H1 (cell line): Measurements from ENCODE around the gene HYAL1. TPM values are rescaled to one million over a fixed set of nuclear protein-coding genes. Genes with fewer than 3 reads are reported as not detected.

Experiments used
- CTCF ChIA-PET: fragments of 300-600 bp; sonication (Branson Sonifier 250); formaldehyde crosslinking; loops from one replicate; lab custom pipeline; 2021; ENCODE audit not compliant: partially characterized antibody; lab: Charles Lee
- POLR2A ChIA-PET: fragments of 300-600 bp; sonication (Branson Sonifier 250); formaldehyde crosslinking; loops from one replicate; lab custom pipeline; 2021; ENCODE audit warnings: inconsistent platforms; ENCODE audit not compliant: partially characterized antibody; lab: Charles Lee
- DNase-seq, 2 experiments: peaks; one replicate each; pipeline versions ENCODE4 v3.0.0 to v3.0.0-alpha.2; 2010 to 2022; ENCODE audit warnings: low spot score in 2 of 2, low read depth in 1 of 2, mixed read lengths in 1 of 2
- FAIRE-seq: peaks from 2 replicates; lab custom pipeline; 2011; peaks lifted over from hg19 to GRCh38; lab: Jason Lieb, UNC
- H2AFZ ChIP-seq: 2 replicates; pipeline ENCODE4 v1.8.1; 2012; ENCODE audit warnings: low read length, inconsistent platforms
- H2AK5ac ChIP-seq: 2 replicates; pipeline ENCODE4 v1.6.1; 2013; ENCODE audit warnings: low read depth, low read length
- H2BK120ac ChIP-seq: replicated peaks from 2 replicates; pipeline ENCODE3; 2013; ENCODE audit warnings: low read depth, low read length, inconsistent platforms
- H2BK12ac ChIP-seq: 2 replicates; pipeline ENCODE4 v1.6.1; 2013; ENCODE audit warnings: low read depth, low read length
- H2BK15ac ChIP-seq: 2 replicates; pipeline ENCODE4 v1.6.1; 2013; ENCODE audit warnings: low read length
- H2BK20ac ChIP-seq: 2 replicates; pipeline ENCODE4 v1.6.1; 2013; ENCODE audit warnings: low read length
- H2BK5ac ChIP-seq: 2 replicates; pipeline ENCODE4 v1.6.1; 2013; ENCODE audit warnings: low read depth, low read length
- H3K14ac ChIP-seq: 2 replicates; pipeline ENCODE4 v1.6.1; 2013; ENCODE audit warnings: inconsistent platforms; ENCODE audit not compliant: insufficient read length
- H3K18ac ChIP-seq: 2 replicates; pipeline ENCODE4 v1.6.1; 2013; ENCODE audit warnings: low read length; ENCODE audit errors: extremely low read depth
- H3K23ac ChIP-seq: 2 replicates; pipeline ENCODE4 v1.6.1; 2013; ENCODE audit warnings: inconsistent platforms; ENCODE audit not compliant: insufficient read length
- H3K23me2 ChIP-seq: 2 replicates; pipeline ENCODE4 v1.6.1; 2013; ENCODE audit warnings: low read depth, low read length
- H3K27ac ChIP-seq: 2 replicates; pipeline ENCODE4 v1.6.1; 2011; ENCODE audit warnings: low read depth, low read length, inconsistent platforms
- H3K27me3 ChIP-seq, 4 experiments: replicated peaks in 1 of 4; 1 replicate in 1 of 4; 2 replicates in 3 of 4; pipeline versions ENCODE4 v1.6.1 to v1.8.1; 2011 to 2013; ENCODE audit warnings: low read length in 3 of 4, mild to moderate bottlenecking in 3 of 4, inconsistent platforms in 2 of 4, mixed read lengths in 2 of 4, moderate library complexity in 1 of 4; ENCODE audit not compliant: control insufficient read depth in 3 of 4, insufficient read depth in 3 of 4; ENCODE audit errors: extremely low read depth in 1 of 4
- H3K36me3 ChIP-seq, 4 experiments: 2 replicates each; pipeline versions ENCODE4 v1.6.1 to v1.8.1; 2011 to 2013; ENCODE audit warnings: mild to moderate bottlenecking in 4 of 4, low read length in 3 of 4, moderate library complexity in 2 of 4, control low read depth in 1 of 4, inconsistent platforms in 1 of 4; ENCODE audit not compliant: insufficient read depth in 4 of 4, control insufficient read depth in 2 of 4
- H3K4ac ChIP-seq: replicated peaks from 2 replicates; pipeline ENCODE3; 2013; ENCODE audit warnings: low read length, low read depth, mixed read lengths, inconsistent platforms; ENCODE audit not compliant: insufficient read length
- H3K4me1 ChIP-seq, 4 experiments: replicated peaks in 1 of 4; 1 replicate in 1 of 4; 2 replicates in 3 of 4; pipeline versions ENCODE4 v1.6.1 to v1.8.1; 2011 to 2013; ENCODE audit warnings: low read length in 3 of 4, inconsistent platforms in 2 of 4, mixed read lengths in 1 of 4; ENCODE audit not compliant: insufficient read depth in 4 of 4, control insufficient read depth in 3 of 4
- H3K4me2 ChIP-seq, 2 experiments: 2 replicates each; pipeline versions ENCODE4 v1.6.1 to v1.8.1; 2011 to 2013; ENCODE audit warnings: low read depth in 2 of 2, low read length in 2 of 2, control low read depth in 1 of 2, inconsistent platforms in 1 of 2, mild to moderate bottlenecking in 1 of 2; ENCODE audit not compliant: insufficient read depth in 1 of 2
- H3K4me3 ChIP-seq, 4 experiments: fragments of 200-600, 300-600 bp in 1 of 4; sonication (generic), shearing (Covaris generic), sonication (Bioruptor Twin) in 1 of 4; 2 replicates each; pipeline versions ENCODE4 v1.5.1 to v1.8.1; 2011 to 2016; ENCODE audit warnings: low read length in 4 of 4, low read depth in 3 of 4, control low read depth in 2 of 4, inconsistent platforms in 2 of 4, mild to moderate bottlenecking in 2 of 4, mixed read lengths in 1 of 4, moderate library complexity in 1 of 4; ENCODE audit not compliant: insufficient read depth in 2 of 4; ENCODE audit errors: extremely low read depth in 1 of 4
- H3K56ac ChIP-seq: replicated peaks from 2 replicates; pipeline ENCODE3; 2013; ENCODE audit warnings: low read depth, mild to moderate bottlenecking, mixed read lengths, low read length, inconsistent platforms; ENCODE audit not compliant: insufficient read length
- H3K79me1 ChIP-seq: 2 replicates; pipeline ENCODE4 v1.6.1; 2013; ENCODE audit warnings: low read depth, low read length, control low read depth
- H3K79me2 ChIP-seq, 2 experiments: 2 replicates each; pipeline versions ENCODE4 v1.6.1 to v1.8.1; 2012 to 2013; ENCODE audit warnings: low read length in 2 of 2, mild to moderate bottlenecking in 2 of 2, inconsistent platforms in 1 of 2; ENCODE audit not compliant: insufficient read depth in 2 of 2, control insufficient read depth in 1 of 2
- H3K9ac ChIP-seq, 4 experiments: replicated peaks in 1 of 4; 1 replicate in 1 of 4; 2 replicates in 3 of 4; pipeline versions ENCODE4 v1.6.1 to v1.8.1; 2011 to 2013; ENCODE audit warnings: low read depth in 3 of 4, low read length in 3 of 4, control low read depth in 2 of 4, mild to moderate bottlenecking in 2 of 4, moderate library complexity in 2 of 4, inconsistent platforms in 1 of 4; ENCODE audit errors: extremely low read depth in 1 of 4
- H3K9me3 ChIP-seq, 2 experiments: 2 replicates each; pipeline versions ENCODE4 v1.6.1 to v1.8.1; 2012 to 2013; ENCODE audit warnings: mild to moderate bottlenecking in 2 of 2, moderate library complexity in 2 of 2, control low read depth in 1 of 2, inconsistent platforms in 1 of 2, low read depth in 1 of 2, low read length in 1 of 2, mixed read lengths in 1 of 2; ENCODE audit not compliant: insufficient read depth in 2 of 2
- H4K20me1 ChIP-seq, 2 experiments: replicated peaks in 1 of 2; 2 replicates each; pipeline versions ENCODE3 to v1.8.1; 2011 to 2013; ENCODE audit warnings: inconsistent platforms in 2 of 2, low read length in 2 of 2, mild to moderate bottlenecking in 1 of 2; ENCODE audit not compliant: insufficient read depth in 2 of 2, control insufficient read depth in 1 of 2
- H4K5ac ChIP-seq: 2 replicates; pipeline ENCODE4 v1.6.1; 2013; ENCODE audit warnings: low read length, low read depth, mixed read lengths, inconsistent platforms; ENCODE audit not compliant: insufficient read length
- H4K8ac ChIP-seq: 2 replicates; pipeline ENCODE4 v1.8.0; 2013; ENCODE audit warnings: mild to moderate bottlenecking, moderate library complexity, low read length, inconsistent platforms; ENCODE audit not compliant: insufficient read depth; ENCODE audit errors: extremely low read depth
- H4K91ac ChIP-seq: replicated peaks from 2 replicates; pipeline ENCODE3; 2013; ENCODE audit warnings: low read length, mixed read lengths, inconsistent platforms; ENCODE audit not compliant: insufficient read length
- CEBPB ChIP-seq: IDR thresholded peaks from 2 replicates; pipeline ENCODE4 v1.6.1; 2012; ENCODE audit warnings: low read depth, low read length
- CHD1 ChIP-seq: IDR thresholded peaks from 2 replicates; pipeline ENCODE4 v1.6.1; 2012; ENCODE audit warnings: low read depth, low read length, improper control_type of control experiment
- CTBP2 ChIP-seq: IDR thresholded peaks from 2 replicates; pipeline ENCODE4 v1.7.0; 2011; ENCODE audit warnings: borderline replicate concordance, mild to moderate bottlenecking, moderate library complexity, mixed read lengths, low read length; ENCODE audit not compliant: insufficient read depth, insufficient read length
- GABPA ChIP-seq: IDR thresholded peaks from 2 replicates; pipeline ENCODE4 v1.6.1; 2011; ENCODE audit warnings: mild to moderate bottlenecking, low read length, moderate library complexity, borderline replicate concordance; ENCODE audit not compliant: insufficient read depth
- GTF2F1 ChIP-seq: IDR thresholded peaks from 2 replicates; pipeline ENCODE4 v1.6.1; 2012; ENCODE audit warnings: low read depth, low read length, improper control_type of control experiment, borderline replicate concordance
- KDM1A ChIP-seq: fragments of 200-600, 300-600 bp; sonication (generic); IDR thresholded peaks from 2 replicates; pipeline ENCODE4 v1.7.1; 2016; ENCODE audit warnings: mild to moderate bottlenecking, low read length, borderline replicate concordance
- NRF1 ChIP-seq: IDR thresholded peaks from 2 replicates; pipeline ENCODE4 v1.6.1; 2011; ENCODE audit warnings: mild to moderate bottlenecking, low read depth, low read length, improper control_type of control experiment
- POU5F1 ChIP-seq: IDR thresholded peaks from 2 replicates; pipeline ENCODE4 v1.6.1; 2011; ENCODE audit warnings: low read depth, mild to moderate bottlenecking, low read length, moderate library complexity
- RBBP5 ChIP-seq: IDR thresholded peaks from 2 replicates; pipeline ENCODE4 v1.7.1; 2012; ENCODE audit warnings: low read depth, mild to moderate bottlenecking, inconsistent platforms, low read length, moderate library complexity, borderline replicate concordance
- TAF1 ChIP-seq: IDR thresholded peaks from 2 replicates; pipeline ENCODE4 v1.6.1; 2011; ENCODE audit warnings: mild to moderate bottlenecking, low read depth, low read length
- TAF7 ChIP-seq: optimal IDR thresholded peaks from 2 replicates; pipeline ENCODE3; 2011; ENCODE audit warnings: low read depth, mild to moderate bottlenecking, inconsistent platforms, low read length, moderate library complexity, borderline replicate concordance
- TCF12 ChIP-seq: IDR thresholded peaks from 2 replicates; pipeline ENCODE4 v1.6.1; 2011; ENCODE audit warnings: low read depth, mild to moderate bottlenecking, low read length
- WGBS, 2 experiments: shearing (Covaris generic) in 1 of 2; methylation state at CpG; one replicate each; pipeline versions ENCODE4 v1.1.6 to v1.1.7; 2013 to 2015; ENCODE audit warnings: low lambda C conversion rate in 2 of 2, mixed read lengths in 2 of 2, inconsistent platforms in 1 of 2, low coverage in 1 of 2, missing lambda C conversion rate in 1 of 2; ENCODE audit not compliant: insufficient replicate concordance in 2 of 2, insufficient coverage in 1 of 2, insufficient read length in 1 of 2; ENCODE audit errors: extremely low coverage in 1 of 2, missing lambda C conversion rate in 1 of 2; 5-methylcytosine and 5-hydroxymethylcytosine counted together
- polyA plus RNA-seq, 7 experiments: library from polyadenylated mRNA; depleted of rRNA in 3 of 7; stranded (reverse) in 5 of 7; unstranded in 2 of 7; fragments of >200 nt in 5 of 7; fragments of 200-250 nt in 2 of 7; gene quantifications; 1 replicate in 5 of 7; 2 replicates in 1 of 7; 4 replicates in 1 of 7; pipeline versions ENCODE4 v1.2.1 to v1.2.3, GENCODE V29; 2011 to 2013; ENCODE audit warnings: missing spikeins in 2 of 7, mixed read lengths in 2 of 7
- total RNA-seq: library from RNA; stranded (reverse); fragmentation: NEBNext Ultra II Directional; extraction: Animal tissue kit (Norgen Biotek cat#: 25700); gene quantifications from 2 replicates; pipeline ENCODE4 v1.2.1, GENCODE V29; 2021
- TF ChIP-seq, protein P1 (sequence below): IDR thresholded peaks from 2 replicates; pipeline ENCODE4 v1.6.1; 2011; ENCODE audit warnings: low read length, improper control_type of control experiment

HYAL1 gene
- total and polyA plus RNA-seq, 2 of the 8 experiments (the other 6 are each of a cell fraction or from before 2014, with no cell fraction given): 2.0 to 5.4 TPM

DNA sequence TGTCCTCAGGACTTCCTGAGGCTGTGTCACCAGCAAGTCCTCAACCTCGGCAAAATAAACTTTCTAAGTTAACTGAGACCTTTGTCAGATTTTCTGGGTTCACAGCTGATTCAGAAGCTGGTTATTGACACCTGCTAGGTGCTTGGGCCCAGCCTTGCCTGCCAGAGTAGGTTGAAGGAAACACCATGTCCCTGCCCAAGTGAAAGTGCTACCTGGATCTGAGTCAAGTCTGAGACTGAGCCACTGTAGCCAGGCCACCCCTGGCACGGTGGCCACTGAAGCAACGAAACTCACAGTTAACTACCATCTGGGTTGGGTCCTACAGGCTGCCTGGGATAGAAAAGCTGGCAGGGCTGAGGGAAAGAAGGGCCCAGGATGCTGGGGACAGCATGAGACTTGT, 11.0 kb upstream of the HYAL1 start:
- Histone ChIP-seq H3K9ac (no peak overlapping the region), H3K18ac (no peak overlapping the region), H3K79me2 (peaks cover 0 to 10% of the 10 kb centered on the region in 2 experiments; a peak in 2 of 4 replicates), H3K56ac (no peak overlapping the region), H3K23me2 (no peaks in the 10 kb centered on the region), H4K91ac (no peak overlapping the region), H2BK120ac (no peak overlapping the region), H3K27ac (no peak overlapping the region), H3K27me3 (no peaks in the 10 kb centered on the region), H2BK15ac (no peak overlapping the region), H3K4me1 (peaks cover 0 to 3% (median 1%) of the 10 kb centered on the region in 4 experiments; a peak in 1 of 7 replicates), H3K4ac (no peak overlapping the region), H4K8ac (no peak overlapping the region), H3K9me3 (peaks cover 7 to 13% of the 10 kb centered on the region in 2 experiments; a peak in 2 of 4 replicates), H4K20me1 (peaks cover 16 to 26% of the 10 kb centered on the region in 2 experiments), H3K36me3 (peaks cover 9 to 27% (median 21%) of the 10 kb centered on the region in 4 experiments), H3K79me1 (peaks cover 9% of the 10 kb centered on the region), H3K4me2 (no peak overlapping the region), H3K23ac (no peak overlapping the region), H4K5ac (no peak overlapping the region), H2BK20ac (no peak overlapping the region), H3K4me3 (no peak overlapping the region), H2AFZ (no peak overlapping the region), H2BK12ac (no peak overlapping the region), H3K14ac (no peak overlapping the region), H2BK5ac (no peak overlapping the region), H2AK5ac (no peak overlapping the region)
- no peak for DNase-seq
- ChIA-PET POLR2A (interaction anchor here (1.1 to 12.6 kb wide), 4 partner anchors 12 to 36 kb away, joined by 3 to 149 read pairs (median 6); partner anchors contain the start of genes CYB561D2, HYAL1, HYAL3 and NAA80), CTCF (interaction anchor here (0.6 to 1.8 kb wide), 5 partner anchors 9 to 657 kb away, joined by 3 to 12 read pairs (median 4); partner anchors contain the start of genes HYAL3, LSMEM2 and NAA80)
- 92% methylated on average over 3 of the region's 3 CpGs; no CpG with 5 or more reads in 1 of the 2 experiments for WGBS, 2 experiments
- no peak for FAIRE-seq
- TF ChIP-seq POU5F1 (no peak), GTF2F1 (no peak), TAF7 (no peak), TAF1 (no peak), CTBP2 (no peak), GABPA (no peak), KDM1A (no peak), CHD1 (no peak), RBBP5 (no peak), TCF12 (no peak), NRF1 (no peak), CEBPB (no peak)
- TF ChIP-seq, protein P1, sequence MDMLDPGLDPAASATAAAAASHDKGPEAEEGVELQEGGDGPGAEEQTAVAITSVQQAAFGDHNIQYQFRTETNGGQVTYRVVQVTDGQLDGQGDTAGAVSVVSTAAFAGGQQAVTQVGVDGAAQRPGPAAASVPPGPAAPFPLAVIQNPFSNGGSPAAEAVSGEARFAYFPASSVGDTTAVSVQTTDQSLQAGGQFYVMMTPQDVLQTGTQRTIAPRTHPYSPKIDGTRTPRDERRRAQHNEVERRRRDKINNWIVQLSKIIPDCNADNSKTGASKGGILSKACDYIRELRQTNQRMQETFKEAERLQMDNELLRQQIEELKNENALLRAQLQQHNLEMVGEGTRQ: no peak
